Brain microvascular endothelial cell (primary cell): Measurements from ENCODE around the gene GPRC5D.

ENCODE experiments used
- DNase-seq: peaks from one replicate; pipeline ENCODE4 v3.0.0-alpha.2; 2020
- H3K27ac ChIP-seq: fragments of 250-450 bp; sonication (Bioruptor Pico); 2 replicates; pipeline ENCODE4 v1.5.1; 2020; ENCODE audit warnings: mild to moderate bottlenecking, moderate library complexity
- H3K27me3 ChIP-seq: fragments of 250-450 bp; sonication (Bioruptor Pico); replicated peaks from 2 replicates; pipeline ENCODE4 v1.5.1; 2020; ENCODE audit warnings: mild to moderate bottlenecking
- H3K36me3 ChIP-seq: fragments of 250-450 bp; sonication (Bioruptor Pico); replicated peaks from 2 replicates; pipeline ENCODE4 v1.5.1; 2020; ENCODE audit warnings: mild to moderate bottlenecking
- H3K4me3 ChIP-seq: 2 replicates; pipeline ENCODE4 v1.5.1; 2011; ENCODE audit warnings: low read depth, mild to moderate bottlenecking, control low read depth, low read length, moderate library complexity
- in situ Hi-C: cut with HindIII; loops from 2 replicates; pipeline ENCODE4 v1.10.0; 2017; ENCODE audit warnings: low sequenced_read_pairs, low pct_ligation_motif_present
- TF ChIP-seq, protein P1 (sequence below): IDR thresholded peaks from 2 replicates; pipeline ENCODE4 v1.5.1; 2011; ENCODE audit warnings: low read depth, mild to moderate bottlenecking, moderate library complexity, low read length, control low read depth, inconsistent platforms; ENCODE audit errors: missing control alignments

Gene GPRC5D

DNA sequence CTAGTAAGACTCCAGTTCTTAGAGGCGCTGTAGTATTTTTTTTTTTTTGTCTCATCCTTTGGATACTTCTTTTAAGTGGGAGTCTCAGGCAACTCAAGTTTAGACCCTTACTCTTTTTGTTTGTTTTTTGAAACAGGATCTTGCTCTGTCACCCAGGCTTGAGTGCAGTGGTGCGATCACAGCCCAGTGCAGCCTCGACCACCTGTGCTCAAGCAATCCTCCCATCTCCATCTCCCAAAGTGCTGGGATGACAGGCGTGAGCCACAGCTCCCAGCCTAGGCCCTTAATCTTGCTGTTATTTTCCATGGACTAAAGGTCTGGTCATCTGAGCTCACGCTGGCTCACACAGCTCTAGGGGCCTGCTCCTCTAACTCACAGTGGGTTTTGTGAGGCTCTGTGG, 39.3 kb downstream of the GPRC5D start:
- no peak for DNase-seq
- H3K27me3 ChIP-seq = no peaks in the 10 kb centered on the region
- no peak overlapping the region for H3K4me3 ChIP-seq
- peaks cover 91% of the 10 kb centered on the region for H3K36me3 ChIP-seq
- no peak overlapping the region for H3K27ac ChIP-seq
- in situ Hi-C loops = no loop called here
- TF ChIP-seq, protein P1, sequence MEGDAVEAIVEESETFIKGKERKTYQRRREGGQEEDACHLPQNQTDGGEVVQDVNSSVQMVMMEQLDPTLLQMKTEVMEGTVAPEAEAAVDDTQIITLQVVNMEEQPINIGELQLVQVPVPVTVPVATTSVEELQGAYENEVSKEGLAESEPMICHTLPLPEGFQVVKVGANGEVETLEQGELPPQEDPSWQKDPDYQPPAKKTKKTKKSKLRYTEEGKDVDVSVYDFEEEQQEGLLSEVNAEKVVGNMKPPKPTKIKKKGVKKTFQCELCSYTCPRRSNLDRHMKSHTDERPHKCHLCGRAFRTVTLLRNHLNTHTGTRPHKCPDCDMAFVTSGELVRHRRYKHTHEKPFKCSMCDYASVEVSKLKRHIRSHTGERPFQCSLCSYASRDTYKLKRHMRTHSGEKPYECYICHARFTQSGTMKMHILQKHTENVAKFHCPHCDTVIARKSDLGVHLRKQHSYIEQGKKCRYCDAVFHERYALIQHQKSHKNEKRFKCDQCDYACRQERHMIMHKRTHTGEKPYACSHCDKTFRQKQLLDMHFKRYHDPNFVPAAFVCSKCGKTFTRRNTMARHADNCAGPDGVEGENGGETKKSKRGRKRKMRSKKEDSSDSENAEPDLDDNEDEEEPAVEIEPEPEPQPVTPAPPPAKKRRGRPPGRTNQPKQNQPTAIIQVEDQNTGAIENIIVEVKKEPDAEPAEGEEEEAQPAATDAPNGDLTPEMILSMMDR = no peak

DNA sequence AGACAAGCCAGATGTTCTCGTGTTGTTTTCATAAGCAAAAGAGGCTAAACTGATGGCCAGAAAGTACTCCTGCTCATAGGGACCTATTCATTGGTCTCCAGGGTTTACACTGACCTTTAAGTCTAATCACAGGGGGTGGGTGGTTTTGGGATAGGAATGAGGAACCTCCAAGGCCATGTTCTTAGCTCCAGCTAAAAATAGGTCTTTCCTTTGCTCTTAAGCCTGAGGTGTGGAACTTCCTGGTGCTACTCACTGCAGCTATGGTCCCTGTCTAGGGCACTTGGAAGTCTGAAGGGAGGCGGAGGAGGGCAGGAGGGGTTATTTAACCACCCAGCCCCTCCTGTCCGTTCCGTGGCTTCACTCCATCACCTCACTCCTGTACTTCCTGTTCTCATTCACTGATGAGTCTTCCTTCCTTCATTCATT, 42.0 kb downstream of the GPRC5D start:
- H3K36me3 ChIP-seq = peaks cover 84% of the 10 kb centered on the region
- TF ChIP-seq, protein P1 = no peak
- no peaks in the 10 kb centered on the region for H3K27me3 ChIP-seq
- no peak for DNase-seq
- H3K4me3 ChIP-seq = no peak overlapping the region
- in situ Hi-C loops = no loop called here
- H3K27ac ChIP-seq = no peak overlapping the region

GRCh38 chr12:12909228-12909994, 42.6 kb downstream of the GPRC5D start:
- in situ Hi-C loops = no loop called here
- TF ChIP-seq, protein P1 = no peak
- Histone ChIP-seq H3K36me3 (peaks cover 82% of the 10 kb centered on the region), H3K27me3 (no peaks in the 10 kb centered on the region), H3K4me3 (no peak overlapping the region), H3K27ac (no peak overlapping the region)
- no peak for DNase-seq

- peaks cover 81% of the 10 kb centered on the region for H3K36me3 ChIP-seq
Observed at GRCh38 chr12:12908711-12909110, 43.3 kb downstream of the GPRC5D start.

GRCh38 chr12:12908252-12908651, 43.7 kb downstream of the GPRC5D start:
- TF ChIP-seq, protein P1 = no peak
- Histone ChIP-seq H3K4me3 (no peak overlapping the region), H3K27me3 (no peaks in the 10 kb centered on the region), H3K36me3 (peaks cover 81% of the 10 kb centered on the region), H3K27ac (no peak overlapping the region)
- DNase-seq = no peak
- in situ Hi-C loops = no loop called here

More at GRCh38 chr12:12908711-12909110, 43.3 kb downstream of the GPRC5D start:
- no peak overlapping the region for H3K4me3 ChIP-seq
- no peak for DNase-seq
- in situ Hi-C loops = no loop called here
- H3K27me3 ChIP-seq = no peaks in the 10 kb centered on the region
- TF ChIP-seq, protein P1 = no peak
- H3K27ac ChIP-seq = no peak overlapping the region

DNA sequence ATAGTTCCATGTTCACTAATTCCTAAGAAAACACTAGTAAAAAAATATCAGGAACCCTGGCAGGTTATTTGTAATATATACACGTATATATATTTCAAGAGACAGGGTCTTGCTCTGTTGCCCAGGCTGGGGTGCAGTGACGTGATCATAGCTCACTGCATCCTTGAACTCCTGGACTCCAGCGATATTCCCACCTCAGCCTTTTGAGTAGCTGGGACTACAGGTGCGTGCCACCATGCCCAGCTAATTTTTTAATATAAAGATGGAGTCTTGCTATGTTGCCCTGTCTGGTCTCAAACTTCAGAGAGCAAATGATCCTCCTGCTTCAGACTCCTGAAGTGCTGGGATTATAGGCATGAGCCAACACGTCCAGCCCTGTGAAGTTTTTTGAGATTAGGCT, 44.4 kb downstream of the GPRC5D start:
- no peak for DNase-seq
- Histone ChIP-seq H3K36me3 (peaks cover 76% of the 10 kb centered on the region), H3K27ac (no peak overlapping the region), H3K27me3 (no peaks in the 10 kb centered on the region), H3K4me3 (no peak overlapping the region)
- TF ChIP-seq, protein P1 = no peak
- in situ Hi-C loops = no loop called here
